ENCODE measurements around the gene CCNY.

GRCh38 chr10:35438718-35439571, 102.6 kb downstream of the CCNY start:
- TF ChIP-seq, protein P1, sequence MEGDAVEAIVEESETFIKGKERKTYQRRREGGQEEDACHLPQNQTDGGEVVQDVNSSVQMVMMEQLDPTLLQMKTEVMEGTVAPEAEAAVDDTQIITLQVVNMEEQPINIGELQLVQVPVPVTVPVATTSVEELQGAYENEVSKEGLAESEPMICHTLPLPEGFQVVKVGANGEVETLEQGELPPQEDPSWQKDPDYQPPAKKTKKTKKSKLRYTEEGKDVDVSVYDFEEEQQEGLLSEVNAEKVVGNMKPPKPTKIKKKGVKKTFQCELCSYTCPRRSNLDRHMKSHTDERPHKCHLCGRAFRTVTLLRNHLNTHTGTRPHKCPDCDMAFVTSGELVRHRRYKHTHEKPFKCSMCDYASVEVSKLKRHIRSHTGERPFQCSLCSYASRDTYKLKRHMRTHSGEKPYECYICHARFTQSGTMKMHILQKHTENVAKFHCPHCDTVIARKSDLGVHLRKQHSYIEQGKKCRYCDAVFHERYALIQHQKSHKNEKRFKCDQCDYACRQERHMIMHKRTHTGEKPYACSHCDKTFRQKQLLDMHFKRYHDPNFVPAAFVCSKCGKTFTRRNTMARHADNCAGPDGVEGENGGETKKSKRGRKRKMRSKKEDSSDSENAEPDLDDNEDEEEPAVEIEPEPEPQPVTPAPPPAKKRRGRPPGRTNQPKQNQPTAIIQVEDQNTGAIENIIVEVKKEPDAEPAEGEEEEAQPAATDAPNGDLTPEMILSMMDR (IDR thresholded peaks at IDR 0.05 in 4 of 5, conservative IDR thresholded peaks at IDR 0.05 in 1 of 5), result no peak
- TF ChIP-seq POLR2A (IDR thresholded peaks at IDR 0.05), result no peak
